K562 (cell line): ENCODE data around the gene SLC9A1. TPM values are rescaled to one million over a fixed set of nuclear protein-coding genes. Genes with fewer than 3 reads are reported as not detected.

Experiments
- ATAC-seq: fragments of 200-7000 bp; cut with Tn5 transposase; 3 replicates; pipeline ENCODE4 v1.9.1; 2020; ENCODE audit warnings: moderate library complexity
- BruUV-seq: library from RNA; stranded (reverse); fragments of 400-500 nt; replicated peaks from 2 replicates; lab custom pipeline; 2021; lab: Mats Ljungman, UMichigan
- CTCF ChIA-PET: fragments of 300-600 bp; formaldehyde crosslinking; extraction: SDS; loops from one replicate; lab custom pipeline; 2021; ENCODE audit warnings: low intra/inter-chr PET ratio; lab: Yijun Ruan, JAX
- POLR2A ChIA-PET: fragments of 300-600, 350-650 bp; sonication (Branson Sonifier 250); formaldehyde crosslinking; extraction: SDS; loops from one replicate; lab custom pipeline; 2021; ENCODE audit warnings: antibody characterized with exemption, inconsistent platforms; lab: Yijun Ruan, JAX
- DNase-seq, 4 experiments: peaks; one replicate each; pipeline versions ENCODE4 v3.0.0 to v3.0.0-alpha.2; 2011 to 2018; ENCODE audit warnings: low spot score in 3 of 4, mixed read lengths in 3 of 4; ENCODE audit errors: extremely low read depth in 1 of 4
- FAIRE-seq: peaks from 2 replicates; lab custom pipeline; 2011; peaks lifted over from hg19 to GRCh38; lab: Jason Lieb, UNC
- H2AFZ ChIP-seq: 2 replicates; pipeline ENCODE4 v1.6.0; 2011; ENCODE audit warnings: low read depth, low read length, control low read depth, inconsistent platforms
- H3K27ac ChIP-seq: fragments of 200-600 bp; 3 replicates; pipeline ENCODE4 v1.8.0; 2011; ENCODE audit warnings: low read depth, mild to moderate bottlenecking, control low read depth, inconsistent platforms, low read length, moderate library complexity, mixed read lengths; ENCODE audit errors: extremely low read depth
- H3K27me3 ChIP-seq, 2 experiments: fragments of 300-600 bp in 1 of 2; 2 replicates in 1 of 2; 3 replicates in 1 of 2; pipeline versions ENCODE4 v1.6.0 to v1.8.0; 2011; ENCODE audit warnings: inconsistent platforms in 2 of 2, low read length in 2 of 2, mild to moderate bottlenecking in 1 of 2, mixed read lengths in 1 of 2, moderate library complexity in 1 of 2; ENCODE audit not compliant: control insufficient read depth in 2 of 2, insufficient read depth in 2 of 2
- H3K36me3 ChIP-seq: fragments of 300-600 bp; 3 replicates; pipeline ENCODE4 v1.8.0; 2011; ENCODE audit warnings: mild to moderate bottlenecking, low read length, inconsistent platforms; ENCODE audit not compliant: control insufficient read depth, insufficient read depth
- H3K4me1 ChIP-seq, 2 experiments: fragments of 200-600 bp in 1 of 2; replicated peaks in 1 of 2; 2 replicates in 1 of 2; 3 replicates in 1 of 2; pipeline versions ENCODE4 v1.5.1 to v1.8.0; 2011; ENCODE audit warnings: inconsistent platforms in 2 of 2, low read length in 2 of 2, mild to moderate bottlenecking in 1 of 2, mixed read lengths in 1 of 2, moderate library complexity in 1 of 2; ENCODE audit not compliant: control insufficient read depth in 2 of 2, insufficient read depth in 2 of 2
- H3K4me2 ChIP-seq: 2 replicates; pipeline ENCODE4 v1.6.1; 2011; ENCODE audit warnings: low read length, control low read depth, inconsistent platforms, mixed read lengths; ENCODE audit not compliant: insufficient read depth
- H3K4me3 ChIP-seq: fragments of 200-600 bp; sonication (generic), shearing (Covaris generic); 2 replicates; pipeline ENCODE4 v1.5.1; 2016; ENCODE audit warnings: control low read depth, inconsistent platforms
- H3K79me2 ChIP-seq: fragments of 200-600 bp; 3 replicates; pipeline ENCODE4 v1.8.0; 2011; ENCODE audit warnings: low read length, inconsistent platforms; ENCODE audit not compliant: control insufficient read depth, insufficient read depth
- H3K9ac ChIP-seq, 2 experiments: 2 replicates each; pipeline versions ENCODE4 v1.6.0 to v1.6.1; 2011; ENCODE audit warnings: low read depth in 2 of 2, low read length in 2 of 2, control low read depth in 1 of 2, inconsistent platforms in 1 of 2, mild to moderate bottlenecking in 1 of 2, mixed read lengths in 1 of 2; ENCODE audit not compliant: insufficient read depth in 1 of 2
- H3K9me1 ChIP-seq: one replicate; pipeline ENCODE4 v1.6.0; 2011; ENCODE audit warnings: inconsistent platforms, mild to moderate bottlenecking, low read length, moderate library complexity; ENCODE audit not compliant: control insufficient read depth, insufficient read depth
- H3K9me3 ChIP-seq: replicated peaks from 2 replicates; pipeline ENCODE4 v1.5.1; 2011; ENCODE audit warnings: low read depth, low read length, inconsistent platforms; ENCODE audit not compliant: control insufficient read depth, insufficient read depth
- H4K20me1 ChIP-seq: replicated peaks from 2 replicates; pipeline ENCODE4 v1.6.1; 2011; ENCODE audit warnings: low read length, inconsistent platforms, mixed read lengths; ENCODE audit not compliant: control insufficient read depth, insufficient read depth
- CBX8 ChIP-seq: fragments of 200-600 bp; sonication (generic); IDR thresholded peaks from 2 replicates; pipeline ENCODE4 v1.6.1; 2012; ENCODE audit warnings: borderline replicate concordance, mixed run types, low read depth, mild to moderate bottlenecking, moderate library complexity, mixed read lengths, low read length, control low read depth, inconsistent platforms; ENCODE audit not compliant: poor library complexity, severe bottlenecking; ENCODE audit errors: extremely low read depth
- GABPB1 ChIP-seq: sonication (generic); formaldehyde crosslinking; IDR thresholded peaks from 2 replicates; pipeline ENCODE4 v1.8.0; 2022; ENCODE audit warnings: mild to moderate bottlenecking, missing genetic modification reagents
- HDAC1 ChIP-seq, 2 experiments: fragments of 450-650 bp; IDR thresholded peaks; 2 replicates each; pipeline ENCODE4 v1.6.1; 2016 to 2017; ENCODE audit warnings: inconsistent platforms in 1 of 2, mild to moderate bottlenecking in 1 of 2, moderate library complexity in 1 of 2
- MEF2D ChIP-seq: conservative IDR thresholded peaks from 2 replicates; pipeline ENCODE4 v1.6.1; 2016; ENCODE audit warnings: low read depth, missing genetic modification characterization, missing compliant biosample characterization
- MEIS2 ChIP-seq: fragments of 450-650 bp; IDR thresholded peaks from 2 replicates; pipeline ENCODE4 v1.6.1; 2014; ENCODE audit warnings: mild to moderate bottlenecking; ENCODE audit not compliant: partially characterized antibody
- MITF ChIP-seq: IDR thresholded peaks from 2 replicates; pipeline ENCODE4 v1.6.1; 2014; ENCODE audit warnings: antibody characterized with exemption
- RHOXF2B ChIP-seq: fragments of 250-450 bp; sonication (Bioruptor Pico); conservative IDR thresholded peaks from 2 replicates; pipeline ENCODE4 v1.5.1; 2021
- SMAD4 ChIP-seq: fragments of 250-450 bp; sonication (Bioruptor Pico); conservative IDR thresholded peaks from 2 replicates; pipeline ENCODE4 v1.8.0; 2021; ENCODE audit warnings: inconsistent platforms, mild to moderate bottlenecking, moderate library complexity
- ZNF239 ChIP-seq: fragments of 250-450 bp; sonication (Bioruptor Pico); IDR thresholded peaks from 2 replicates; pipeline ENCODE4 v1.4.0; 2020; ENCODE audit warnings: mild to moderate bottlenecking
- ZNF274 ChIP-seq: IDR thresholded peaks from 2 replicates; pipeline ENCODE4 v1.6.1; 2011; ENCODE audit warnings: low read depth, mild to moderate bottlenecking, low read length, moderate library complexity, borderline replicate concordance
- ZNF395 ChIP-seq: fragments of 200-800 bp; sonication (Bioruptor generic); IDR thresholded peaks from 2 replicates; pipeline ENCODE4 v1.6.1; 2017; ENCODE audit warnings: missing genetic modification characterization, missing compliant biosample characterization
- WGBS: fragments of 100-300 bp; shearing (Covaris generic); methylation state at CpG from one replicate; pipeline ENCODE4 v1.1.6; 2016; ENCODE audit warnings: low coverage, mixed read lengths; ENCODE audit not compliant: insufficient coverage; ENCODE audit errors: missing lambda C conversion rate; 5-methylcytosine and 5-hydroxymethylcytosine counted together
- in situ Hi-C: fragments of 300-500 bp; cut with MboI; formaldehyde crosslinking; loops from 4 replicates; pipeline ENCODE4 v1.15.0; 2018; ENCODE audit warnings: inconsistent platforms, mixed read lengths
- intact Hi-C: fragments of 100-400 bp; cut with micrococcal nuclease; formaldehyde crosslinking; loops from 2 replicates; pipeline ENCODE4 v1.14.2; 2022
- polyA plus RNA-seq, 8 experiments: library from polyadenylated mRNA; depleted of rRNA in 4 of 8; stranded (reverse) in 5 of 8; unstranded in 3 of 8; fragments of >200 nt; fragmentation: Nextera tagmentation in 2 of 8; fragmentation: Illumina TruSeq in 1 of 8; extraction: Ambion mirVana in 2 of 8; extraction: Trizol in 1 of 8; gene quantifications; 2 replicates each; pipeline versions ENCODE4 v1.2.1 to v1.2.3, GENCODE V29; 2011 to 2014; ENCODE audit warnings: inconsistent platforms in 1 of 8, missing spikeins in 1 of 8
- total RNA-seq, 7 experiments: library from RNA; depleted of rRNA in 6 of 7; stranded (reverse); fragments of >200 nt in 6 of 7; fragmentation: Illumina TruSeq in 2 of 7; extraction: Trizol in 2 of 7; gene quantifications; 2 replicates each; pipeline versions ENCODE4 v1.2.1 to v1.2.3, GENCODE V29; 2011 to 2021; ENCODE audit warnings: low replicate concordance in 1 of 7
- TF ChIP-seq, protein P1 (sequence below): sonication (generic); formaldehyde crosslinking; IDR thresholded peaks from 2 replicates; pipeline ENCODE4 v1.8.0; 2022; ENCODE audit warnings: mild to moderate bottlenecking, missing genetic modification reagents

Gene SLC9A1
- total and polyA plus RNA-seq, 9 of the 15 experiments (the other 6 are each of a cell fraction or from before 2014, with no cell fraction given), result 0.59 to 14.4 (median 2.0) TPM

GRCh38 chr1:27153927-27154358 lies 982 bp downstream of the SLC9A1 start (continued):
- TF ChIP-seq MEF2D (tag) (no peak), RHOXF2B (CRISPR knock-in tag) (no peak), ZNF239 (CRISPR knock-in tag) (no peak), SMAD4 (CRISPR knock-in tag) (no peak), HDAC1 (IDR thresholded peaks at IDR 0.05) (0 out of 4 replicates have a peak, but pooled peaks of 1 of the 2 experiments have one; percentile 27), CBX8 (no peak)

- Histone ChIP-seq H3K9me1 (no peaks in the 10 kb centered on the region), H3K27me3 (no peaks in the 10 kb centered on the region), H3K27ac (no peak overlapping the region), H3K36me3 (no peaks in the 10 kb centered on the region; the same call in 2 of the 3 replicates), H3K9ac (peak overlapping the region; percentile 87 to 96), H3K79me2 (peaks cover 31% of the 10 kb centered on the region), H3K4me3 (peak overlapping the region; percentile 77), H3K4me1 (peaks cover 40 to 41% of the 10 kb centered on the region in 2 experiments), H3K4me2 (peak overlapping the region; percentile 93), H4K20me1 (peaks cover 13% of the 10 kb centered on the region; the same call in 1 of the 2 replicates), H3K9me3 (no peaks in the 10 kb centered on the region), H2AFZ (no peak overlapping the region)
- peak in 1 of 4 experiments; percentile 7 for DNase-seq
- no peak for FAIRE-seq
- intact Hi-C loops, result loop anchor here (10.0 kb wide), 1 partner anchor 49 kb away; no protein-coding TSS in a partner anchor
- in situ Hi-C loops, result no loop called here
- WGBS, result 16% methylated on average over 4 of the region's 4 CpGs
- ATAC-seq, result peak; percentile 4
- no peak for TF ChIP-seq MITF
- TF ChIP-seq GABPB1 (CRISPR knock-in tag), result 0 out of 2 replicates have a peak, but pooled peaks have one; percentile 6
- no peak for TF ChIP-seq ZNF395 (CRISPR knock-in tag)
- TF ChIP-seq, protein P1, sequence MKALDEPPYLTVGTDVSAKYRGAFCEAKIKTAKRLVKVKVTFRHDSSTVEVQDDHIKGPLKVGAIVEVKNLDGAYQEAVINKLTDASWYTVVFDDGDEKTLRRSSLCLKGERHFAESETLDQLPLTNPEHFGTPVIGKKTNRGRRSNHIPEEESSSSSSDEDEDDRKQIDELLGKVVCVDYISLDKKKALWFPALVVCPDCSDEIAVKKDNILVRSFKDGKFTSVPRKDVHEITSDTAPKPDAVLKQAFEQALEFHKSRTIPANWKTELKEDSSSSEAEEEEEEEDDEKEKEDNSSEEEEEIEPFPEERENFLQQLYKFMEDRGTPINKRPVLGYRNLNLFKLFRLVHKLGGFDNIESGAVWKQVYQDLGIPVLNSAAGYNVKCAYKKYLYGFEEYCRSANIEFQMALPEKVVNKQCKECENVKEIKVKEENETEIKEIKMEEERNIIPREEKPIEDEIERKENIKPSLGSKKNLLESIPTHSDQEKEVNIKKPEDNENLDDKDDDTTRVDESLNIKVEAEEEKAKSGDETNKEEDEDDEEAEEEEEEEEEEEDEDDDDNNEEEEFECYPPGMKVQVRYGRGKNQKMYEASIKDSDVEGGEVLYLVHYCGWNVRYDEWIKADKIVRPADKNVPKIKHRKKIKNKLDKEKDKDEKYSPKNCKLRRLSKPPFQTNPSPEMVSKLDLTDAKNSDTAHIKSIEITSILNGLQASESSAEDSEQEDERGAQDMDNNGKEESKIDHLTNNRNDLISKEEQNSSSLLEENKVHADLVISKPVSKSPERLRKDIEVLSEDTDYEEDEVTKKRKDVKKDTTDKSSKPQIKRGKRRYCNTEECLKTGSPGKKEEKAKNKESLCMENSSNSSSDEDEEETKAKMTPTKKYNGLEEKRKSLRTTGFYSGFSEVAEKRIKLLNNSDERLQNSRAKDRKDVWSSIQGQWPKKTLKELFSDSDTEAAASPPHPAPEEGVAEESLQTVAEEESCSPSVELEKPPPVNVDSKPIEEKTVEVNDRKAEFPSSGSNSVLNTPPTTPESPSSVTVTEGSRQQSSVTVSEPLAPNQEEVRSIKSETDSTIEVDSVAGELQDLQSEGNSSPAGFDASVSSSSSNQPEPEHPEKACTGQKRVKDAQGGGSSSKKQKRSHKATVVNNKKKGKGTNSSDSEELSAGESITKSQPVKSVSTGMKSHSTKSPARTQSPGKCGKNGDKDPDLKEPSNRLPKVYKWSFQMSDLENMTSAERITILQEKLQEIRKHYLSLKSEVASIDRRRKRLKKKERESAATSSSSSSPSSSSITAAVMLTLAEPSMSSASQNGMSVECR (CRISPR knock-in tag), result 0 out of 2 replicates have a peak, but pooled peaks have one; percentile 49
- no peak for TF ChIP-seq ZNF274
- peak; percentile 51 for TF ChIP-seq MEIS2
- POLR2A ChIA-PET, result interaction anchor here (0.6 to 11.8 kb wide), 14 partner anchors 10 to 1572 kb away, joined by 3 to 380 read pairs (median 8); no protein-coding TSS in a partner anchor
- CTCF ChIA-PET, result no interaction called here
- no TSS peak for BruUV-seq
Measured at GRCh38 chr1:27153549-27153886, 1.4 kb downstream of the SLC9A1 start.
